HG03097 (cell line): ENCODE measurements around the gene TMEM167A.
"Not testable (repeated sequence)": the region's sequence is repeated elsewhere in the genome, so short reads cannot be mapped to it uniquely, and the experiment has no call there.

ENCODE experiments used
- ATAC-seq: cut with Tn5 transposase; IDR thresholded peaks from one replicate; pipeline ENCODE4 v1.9.1; 2021; ENCODE audit not compliant: unreplicated experiment, low FRiP score

The TMEM167A gene

GRCh38 chr5:83092619-83093018 lies 15.4 kb upstream of the TMEM167A start:
- no peak for ATAC-seq

- no peak for ATAC-seq
Measured at GRCh38 chr5:83090169-83090568, 13.0 kb upstream of the TMEM167A start.

DNA sequence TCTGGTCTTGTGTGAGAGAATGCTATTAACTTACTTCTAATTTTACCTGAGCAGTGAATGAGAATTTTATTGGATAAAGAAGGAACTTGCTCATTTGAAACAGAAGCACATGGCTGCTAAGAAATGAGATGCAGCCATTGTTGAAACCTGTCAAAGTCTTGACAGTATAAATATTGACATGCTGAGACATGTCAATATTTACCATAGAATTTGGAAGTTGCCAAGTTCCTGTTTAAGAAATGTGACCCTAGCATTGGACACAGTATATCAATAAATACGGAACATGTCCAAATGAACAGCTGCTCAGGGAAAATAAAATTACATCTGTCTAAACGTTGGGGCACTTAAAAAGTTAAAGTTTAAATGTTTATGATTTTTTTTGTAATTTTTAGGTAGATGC lies 7.9 kb upstream of the TMEM167A start:
- ATAC-seq = no peak

DNA sequence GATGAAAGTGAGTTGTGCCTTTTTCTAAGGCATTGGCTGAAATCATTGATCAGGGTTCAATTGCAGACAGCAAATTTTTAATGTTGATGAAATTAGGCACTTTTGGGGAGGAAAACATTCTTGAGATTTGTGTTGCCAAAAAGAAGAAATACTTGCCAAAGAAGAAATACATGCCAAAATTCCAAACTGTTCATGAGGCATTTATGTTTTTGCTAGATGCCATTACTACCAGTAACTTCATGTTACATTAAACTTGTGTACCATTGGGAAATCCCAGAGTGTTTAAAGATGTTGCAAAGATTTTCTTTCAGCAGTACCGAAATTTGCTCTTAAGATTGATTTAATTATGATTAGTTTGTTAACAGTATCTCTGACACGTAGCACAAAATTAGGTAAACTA lies 7.1 kb upstream of the TMEM167A start:
- ATAC-seq = no peak

- ATAC-seq = no peak
Measured at GRCh38 chr5:83082750-83083149, 5.6 kb upstream of the TMEM167A start.

GRCh38 chr5:83077662-83078261 lies 568 bp upstream of the TMEM167A start:
- peak; percentile 10 for ATAC-seq

DNA sequence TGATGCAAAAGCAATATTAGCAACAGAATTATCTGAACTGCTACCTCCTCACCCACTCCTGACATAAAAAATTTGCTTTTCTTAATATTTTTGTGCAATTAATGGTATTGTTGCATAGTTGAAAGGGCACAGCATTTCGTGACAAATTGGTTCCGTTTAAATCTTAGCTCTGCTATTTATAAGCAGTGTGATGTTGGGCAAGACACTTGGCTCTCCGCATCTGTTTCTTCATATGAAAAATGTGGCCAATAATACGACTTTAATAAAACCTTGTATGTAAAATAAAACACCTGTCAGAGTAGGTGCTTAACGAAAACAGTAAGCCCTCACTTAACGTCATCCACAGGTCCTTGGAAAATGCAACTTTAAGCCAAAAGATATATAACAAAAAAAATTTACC lies 4.2 kb downstream of the TMEM167A start:
- ATAC-seq = no peak

GRCh38 chr5:83071286-83072051 lies 5.7 kb downstream of the TMEM167A start:
- no peak for ATAC-seq

DNA sequence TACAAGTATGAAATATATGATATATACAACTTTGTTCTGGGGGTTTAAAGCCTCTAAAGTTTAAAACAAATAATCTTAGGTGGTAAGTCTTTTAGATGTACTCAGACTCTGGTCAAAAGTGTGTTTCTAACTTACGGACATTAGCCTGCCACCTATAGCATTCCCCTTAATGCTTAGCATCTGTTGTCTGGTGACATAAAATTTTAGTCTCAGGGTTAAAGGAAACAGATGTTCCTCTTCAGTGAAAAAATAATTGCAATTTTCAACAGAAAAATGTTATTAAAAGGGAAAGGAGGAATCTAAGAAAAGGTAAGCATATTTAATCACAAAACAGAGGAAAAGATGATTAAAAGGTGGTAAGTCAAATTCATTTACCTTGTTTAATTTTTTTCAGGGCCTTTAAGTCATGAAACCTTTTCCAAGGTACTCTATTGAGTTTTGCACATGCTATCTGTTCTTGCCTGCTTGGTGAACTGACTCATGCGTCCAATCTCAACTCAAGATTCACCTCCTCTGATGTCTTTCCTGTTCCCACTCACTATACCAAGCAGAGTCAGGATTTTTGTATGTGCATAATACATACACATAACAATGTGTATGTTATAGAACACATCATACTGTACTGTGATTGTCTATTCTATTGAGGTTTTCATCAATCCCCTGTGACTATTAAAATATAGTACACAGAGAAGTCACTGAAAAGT lies 7.9 kb downstream of the TMEM167A start:
- ATAC-seq = no peak

- not testable (repeated sequence) for ATAC-seq
Measured at GRCh38 chr5:83067377-83067776, 9.8 kb downstream of the TMEM167A start.

DNA sequence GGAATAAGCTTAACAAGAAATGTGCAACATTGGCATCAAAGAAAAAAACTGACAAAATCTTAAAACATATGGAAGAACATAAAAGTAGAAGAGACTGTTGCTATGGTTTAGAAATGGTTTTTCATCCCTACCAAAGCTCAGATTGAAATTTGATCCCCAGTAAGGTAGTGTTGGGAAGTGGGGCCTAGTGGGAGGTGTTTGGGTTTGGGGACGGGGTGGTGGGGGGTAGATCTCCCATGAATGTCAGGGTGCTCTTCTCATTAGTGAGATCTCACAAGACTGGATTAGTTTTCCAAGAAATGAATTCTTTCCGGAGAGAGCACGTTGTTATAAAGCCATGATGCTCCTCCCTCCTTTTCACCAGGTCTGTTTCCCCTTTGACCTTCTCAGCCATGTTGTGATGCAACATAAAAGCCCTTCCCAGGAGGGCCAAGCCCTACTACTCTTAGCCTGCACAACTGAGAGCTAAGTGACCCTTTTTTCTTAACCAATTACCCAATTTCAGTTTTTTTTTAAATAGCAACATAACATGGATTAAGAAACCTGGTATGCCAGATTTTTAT lies 10.6 kb downstream of the TMEM167A start:
- no peak for ATAC-seq

DNA sequence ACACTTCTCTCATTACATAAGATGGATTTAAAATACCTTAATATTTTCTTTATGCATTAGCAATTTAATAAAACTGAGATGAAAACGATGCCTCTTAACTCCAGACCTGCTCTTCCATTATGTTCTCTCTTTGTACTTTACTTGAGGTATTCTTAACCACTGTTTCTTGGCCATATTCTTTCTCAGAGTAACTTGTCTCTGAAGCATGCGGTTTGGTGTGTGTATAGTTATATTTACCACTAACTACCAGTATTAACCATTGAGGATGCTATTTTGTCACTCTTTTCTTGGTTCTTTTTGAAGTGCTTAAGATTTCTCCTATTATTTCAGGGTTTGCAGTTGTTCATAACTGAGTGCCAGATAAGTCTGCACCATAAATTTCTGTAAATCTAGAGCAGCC lies 17.9 kb downstream of the TMEM167A start:
- no peak for ATAC-seq

- ATAC-seq = no peak
Measured at GRCh38 chr5:83058726-83059125, 18.5 kb downstream of the TMEM167A start.

DNA sequence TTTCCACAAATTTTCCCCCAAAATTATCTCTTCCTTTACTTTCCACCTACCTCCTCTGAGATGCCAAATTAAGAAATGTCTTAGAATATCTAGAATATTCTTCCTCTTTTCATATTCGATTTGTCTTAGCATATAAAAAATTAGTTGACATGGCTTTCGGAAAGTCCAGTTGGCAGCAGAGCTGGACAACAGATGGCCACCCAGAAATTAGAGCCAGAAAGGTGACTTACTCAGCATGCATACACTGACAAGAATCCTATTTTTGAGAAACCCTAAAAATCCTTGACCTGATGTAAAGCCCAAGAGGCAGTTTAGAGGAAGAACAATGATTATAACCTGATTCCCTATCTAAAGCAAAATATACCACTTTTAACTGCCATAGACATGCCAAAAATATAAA lies 22.0 kb downstream of the TMEM167A start:
- no peak for ATAC-seq

DNA sequence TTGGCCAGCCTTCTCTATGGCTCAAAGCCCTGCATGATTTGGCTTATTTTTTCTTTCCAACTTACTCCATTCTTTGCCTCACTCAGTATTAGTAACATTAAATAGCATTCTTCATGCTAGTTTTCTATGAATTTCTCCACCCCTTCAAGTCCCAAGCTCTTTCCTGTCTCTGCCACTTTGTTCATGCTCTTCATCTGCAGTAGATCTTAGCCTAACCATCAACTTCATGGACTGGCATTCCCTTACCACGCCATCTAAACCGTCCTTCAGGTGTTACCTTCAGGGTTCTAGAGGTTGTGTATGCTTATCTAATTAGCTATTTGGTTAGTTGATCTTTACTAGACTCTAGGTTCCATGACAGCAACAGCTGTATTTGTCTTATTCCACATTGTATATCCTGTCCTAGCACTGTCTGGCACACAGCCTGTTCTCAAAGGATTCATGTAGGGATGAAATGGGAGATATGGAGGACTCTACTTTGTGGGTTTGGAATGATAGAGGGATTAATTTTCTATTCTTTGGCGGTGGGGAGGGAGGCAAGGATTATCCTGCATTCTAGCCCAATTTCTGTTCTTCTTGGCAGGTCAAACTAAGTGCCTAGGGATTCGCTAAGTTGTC lies 26.4 kb downstream of the TMEM167A start:
- ATAC-seq = no peak

- ATAC-seq = no peak
Measured at GRCh38 chr5:83049370-83049885, 27.8 kb downstream of the TMEM167A start.

DNA sequence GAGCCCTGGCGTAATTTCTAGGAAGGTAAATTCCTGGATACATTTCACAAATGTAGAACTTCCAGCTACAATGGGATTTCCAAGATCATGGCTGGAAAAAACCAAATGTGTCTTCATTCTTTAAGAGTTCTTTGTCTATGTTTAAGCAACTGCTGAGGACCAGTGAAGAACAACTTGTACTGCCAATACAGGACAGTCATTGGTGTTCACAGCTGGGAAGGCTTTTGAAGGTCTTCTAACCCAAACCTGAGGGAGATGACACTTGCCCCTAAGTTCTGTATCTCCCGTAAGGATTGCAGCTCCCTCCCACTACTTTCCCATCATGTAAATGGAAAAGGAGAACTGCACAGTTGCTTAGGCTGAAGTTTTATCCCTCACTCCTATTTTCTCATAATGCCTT lies 28.4 kb downstream of the TMEM167A start:
- ATAC-seq = no peak

DNA sequence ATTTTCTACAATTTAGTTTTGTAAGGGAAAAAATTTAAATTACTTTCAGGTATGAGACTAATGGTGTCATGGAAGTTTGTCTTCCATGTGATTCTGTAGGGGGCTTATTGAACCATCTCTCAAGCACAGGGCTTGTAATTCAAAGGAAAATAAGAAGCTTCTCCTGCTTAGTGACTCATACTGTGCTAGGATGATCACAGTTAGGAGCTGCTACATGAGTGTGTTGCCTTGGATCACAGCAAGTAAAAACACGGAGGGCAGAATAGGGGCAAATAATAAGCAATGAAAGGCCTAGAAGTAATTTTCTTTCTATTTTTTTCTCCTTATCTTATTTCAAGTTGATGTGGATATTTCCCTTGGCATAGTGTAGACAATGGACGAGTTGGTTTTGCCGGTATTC lies 28.9 kb downstream of the TMEM167A start:
- ATAC-seq = no peak

GRCh38 chr5:83044926-83045325 lies 32.3 kb downstream of the TMEM167A start:
- ATAC-seq = no peak

DNA sequence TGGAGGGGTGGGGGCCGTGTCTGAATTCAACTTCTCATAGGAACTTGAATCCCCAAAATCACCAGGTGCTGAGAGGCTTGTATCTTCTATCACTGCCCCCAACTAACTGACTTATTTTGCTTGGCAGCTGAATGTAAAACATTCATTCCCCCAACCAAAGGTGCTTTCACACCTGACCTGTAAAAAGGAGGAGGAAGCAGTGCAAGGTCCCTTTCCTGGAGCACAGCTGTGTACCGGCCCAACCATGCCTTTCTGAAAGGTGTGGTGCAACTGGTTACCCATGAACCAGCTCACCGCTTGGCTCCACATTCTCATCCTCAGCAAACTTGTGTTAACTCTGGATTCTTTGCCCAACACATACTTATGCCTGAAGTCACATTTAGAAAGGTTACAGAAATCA lies 34.7 kb downstream of the TMEM167A start:
- no peak for ATAC-seq

DNA sequence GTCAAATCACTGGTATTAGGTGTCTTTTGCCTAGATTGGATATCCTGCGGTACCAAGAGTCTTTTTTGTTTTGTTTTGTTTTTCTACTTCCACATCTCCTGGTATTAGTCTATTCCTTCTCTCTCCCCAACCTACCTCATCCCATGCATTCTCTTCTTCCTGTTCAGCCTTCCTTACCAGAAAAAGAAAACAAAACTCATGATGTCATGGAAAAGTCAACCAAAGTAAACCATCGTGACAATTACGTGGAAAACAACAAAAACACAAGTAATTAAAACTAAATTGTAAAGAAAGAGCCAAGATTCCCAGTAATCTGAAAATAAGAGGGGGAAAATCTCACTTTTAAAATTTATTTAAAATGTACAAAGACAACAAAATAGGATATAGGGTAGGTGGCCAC lies 38.3 kb downstream of the TMEM167A start:
- no peak for ATAC-seq
